ENCODE measurements around the gene PRODH. TPM values are rescaled to one million over a fixed set of nuclear protein-coding genes. Genes with fewer than 3 reads are reported as not detected.
"Not testable (repeated sequence)": the region's sequence is repeated elsewhere in the genome, so short reads cannot be mapped to it uniquely, and the experiment has no call there.

The PRODH gene
- total RNA-seq, 1 donor from 2014 or later = 16.1 TPM

GRCh38 chr22:18888115-18888514 is 48.0 kb downstream of the PRODH start:
- TF ChIP-seq, protein P1, sequence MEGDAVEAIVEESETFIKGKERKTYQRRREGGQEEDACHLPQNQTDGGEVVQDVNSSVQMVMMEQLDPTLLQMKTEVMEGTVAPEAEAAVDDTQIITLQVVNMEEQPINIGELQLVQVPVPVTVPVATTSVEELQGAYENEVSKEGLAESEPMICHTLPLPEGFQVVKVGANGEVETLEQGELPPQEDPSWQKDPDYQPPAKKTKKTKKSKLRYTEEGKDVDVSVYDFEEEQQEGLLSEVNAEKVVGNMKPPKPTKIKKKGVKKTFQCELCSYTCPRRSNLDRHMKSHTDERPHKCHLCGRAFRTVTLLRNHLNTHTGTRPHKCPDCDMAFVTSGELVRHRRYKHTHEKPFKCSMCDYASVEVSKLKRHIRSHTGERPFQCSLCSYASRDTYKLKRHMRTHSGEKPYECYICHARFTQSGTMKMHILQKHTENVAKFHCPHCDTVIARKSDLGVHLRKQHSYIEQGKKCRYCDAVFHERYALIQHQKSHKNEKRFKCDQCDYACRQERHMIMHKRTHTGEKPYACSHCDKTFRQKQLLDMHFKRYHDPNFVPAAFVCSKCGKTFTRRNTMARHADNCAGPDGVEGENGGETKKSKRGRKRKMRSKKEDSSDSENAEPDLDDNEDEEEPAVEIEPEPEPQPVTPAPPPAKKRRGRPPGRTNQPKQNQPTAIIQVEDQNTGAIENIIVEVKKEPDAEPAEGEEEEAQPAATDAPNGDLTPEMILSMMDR (conservative IDR thresholded peaks at IDR 0.05) = no peak
- Mint-ChIP-seq H3K4me1 (ENCODE audit: unreplicated experiment) (no peaks in the 10 kb centered on the region), H3K4me3 (no peak overlapping the region), H3K27me3 (no peaks in the 10 kb centered on the region), H3K9me3 (no peaks in the 10 kb centered on the region), H3K36me3 (no peaks in the 10 kb centered on the region), H3K27ac (no peak overlapping the region)
- no peak for DNase-seq (ENCODE audit: extremely low spot score, unreplicated experiment)

- H3K27me3 Mint-ChIP-seq; H3K4me3 Mint-ChIP-seq; H3K9me3 Mint-ChIP-seq; DNase-seq (ENCODE audit: extremely low spot score, unreplicated experiment); H3K27ac Mint-ChIP-seq; H3K4me1 Mint-ChIP-seq (ENCODE audit: unreplicated experiment); H3K36me3 Mint-ChIP-seq: not testable (repeated sequence)
Measured at GRCh38 chr22:18884465-18884864, 51.6 kb downstream of the PRODH start.

DNA sequence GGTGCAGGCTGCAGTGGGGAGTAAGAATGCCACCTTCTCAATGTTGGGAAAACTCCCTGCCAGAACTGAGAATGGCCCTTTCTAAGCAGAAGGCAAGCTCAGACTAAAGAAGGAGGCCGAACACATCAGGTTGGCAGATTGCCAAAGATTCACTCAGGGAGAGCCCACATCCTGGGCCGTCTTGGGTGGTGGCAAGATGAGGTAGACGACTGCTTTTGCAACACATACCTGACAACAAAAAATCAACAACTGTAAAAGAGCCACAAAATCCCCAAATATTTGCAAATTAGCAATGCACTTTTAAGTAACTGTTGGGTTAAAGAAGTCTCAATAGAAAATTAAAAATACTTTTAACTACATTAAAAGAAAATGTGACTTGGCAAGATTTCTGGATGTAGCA is 54.8 kb downstream of the PRODH start:
- H3K36me3 Mint-ChIP-seq; H3K27ac Mint-ChIP-seq; H3K4me3 Mint-ChIP-seq; H3K4me1 Mint-ChIP-seq (ENCODE audit: unreplicated experiment); H3K9me3 Mint-ChIP-seq; DNase-seq (ENCODE audit: extremely low spot score, unreplicated experiment); H3K27me3 Mint-ChIP-seq: not testable (repeated sequence)

Other genes starting within 250 kb of the PRODH start
- gene DGCR6, start 30.0 kb downstream of the PRODH start, total RNA-seq (ENCODE audit: low replicate concordance) = 5.0 and 7.2 TPM in 2 replicates
- 75.2 and 83.1 TPM in 2 replicates for gene DGCR2, start 186.1 kb upstream of the PRODH start, total RNA-seq (ENCODE audit: low replicate concordance)
- gene TSSK2, start 195.0 kb upstream of the PRODH start, total RNA-seq (ENCODE audit: low replicate concordance) = not detected in 2 replicates
- 15.7 and 19.5 TPM in 2 replicates for gene ESS2, start 208.4 kb upstream of the PRODH start, total RNA-seq (ENCODE audit: low replicate concordance)
- not detected in 2 replicates for gene GSC2, start 214.0 kb upstream of the PRODH start, total RNA-seq (ENCODE audit: low replicate concordance)
- gene SLC25A1, start 242.4 kb upstream of the PRODH start, total RNA-seq (ENCODE audit: low replicate concordance) = 83.2 and 94.4 TPM in 2 replicates